Upper lobe of right lung (tissue), 1 donor: ENCODE results near the gene IGSF10. TPM values are rescaled to one million over a fixed set of nuclear protein-coding genes. Genes with fewer than 3 reads are reported as not detected.

Experiments
- ATAC-seq: fragments of 200-7000 bp; cut with Tn5 transposase; one replicate; pipeline ENCODE4 v1.9.1; 2020; ENCODE audit warnings: mild to moderate bottlenecking, moderate library complexity
- DNase-seq: peaks from one replicate; pipeline ENCODE4 v3.0.0-alpha.2; 2020
- H3K27ac ChIP-seq: fragments of 200-600 bp; one replicate; pipeline ENCODE4 v1.8.0; 2022
- H3K27me3 ChIP-seq: fragments of 200-600 bp; one replicate; pipeline ENCODE4 v1.8.0; 2022; ENCODE audit warnings: mild to moderate bottlenecking
- H3K36me3 ChIP-seq: fragments of 200-600 bp; one replicate; pipeline ENCODE4 v1.8.0; 2022
- H3K4me1 ChIP-seq: fragments of 200-600 bp; one replicate; pipeline ENCODE4 v1.8.0; 2022
- H3K4me3 ChIP-seq: fragments of 200-600 bp; one replicate; pipeline ENCODE4 v1.8.0; 2022; ENCODE audit warnings: mild to moderate bottlenecking
- H3K9me3 ChIP-seq: fragments of 200-600 bp; one replicate; pipeline ENCODE4 v1.8.0; 2022
- intact Hi-C: fragments of 100-400 bp; cut with DNase I; formaldehyde crosslinking; loops from one replicate; pipeline ENCODE4 v1.11.0; 2022
- total RNA-seq: library from RNA; stranded (reverse); fragmentation: NEBNext Ultra II Directional; extraction: Animal tissue kit (Norgen Biotek cat#: 25700); gene quantifications from one replicate; pipeline ENCODE4 v1.2.1, GENCODE V29; 2021
- TF ChIP-seq, protein P1 (sequence below): fragments of 200-600 bp; IDR thresholded peaks from one replicate; pipeline ENCODE4 v1.8.0; 2022; ENCODE audit warnings: antibody characterized with exemption
- donor health status: DM: no; HTN: yes; CAD: no; lungs with severe emphysema.

Gene IGSF10
- total RNA-seq, 1 donor from 2014 or later = 32.4 TPM

DNA sequence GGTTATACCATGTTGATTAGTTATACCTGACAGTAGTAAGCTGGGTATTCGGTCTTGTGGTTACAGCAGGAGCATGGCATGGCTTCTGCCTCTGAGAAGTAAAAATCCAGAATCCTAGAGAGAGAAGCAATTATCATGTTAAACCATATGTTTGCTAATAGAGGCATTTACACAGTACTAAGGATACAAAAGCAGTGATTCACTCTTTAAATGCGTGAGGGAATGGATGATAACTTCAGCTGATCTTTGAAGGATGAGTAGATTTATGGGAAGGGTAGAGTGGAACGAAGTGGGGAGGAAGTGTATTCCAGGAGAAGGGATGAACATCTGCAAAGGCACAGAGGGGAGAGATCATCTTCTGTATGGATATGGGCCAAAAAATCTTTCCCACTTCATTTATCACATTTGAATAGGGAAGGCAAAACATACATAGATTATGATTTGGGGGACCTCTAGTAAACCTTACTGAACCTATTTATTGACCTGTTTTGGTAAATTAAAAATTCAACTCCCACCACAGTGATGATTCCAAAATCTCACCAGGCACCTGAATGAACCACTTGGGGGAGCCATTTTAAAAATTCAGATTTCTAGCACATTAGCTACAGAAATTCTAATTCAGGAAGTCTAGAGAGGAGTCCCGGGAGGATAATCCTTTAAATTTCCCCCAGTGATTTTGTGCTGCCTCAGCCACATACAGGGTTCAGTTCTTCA lies 35.1 kb downstream of the IGSF10 start:
- intact Hi-C loops = no loop called here
- no peak for DNase-seq
- no peak overlapping the region for H3K27ac ChIP-seq
- no peak for ATAC-seq
- no peaks in the 10 kb centered on the region for H3K36me3 ChIP-seq
- no peak overlapping the region for H3K4me3 ChIP-seq
- H3K4me1 ChIP-seq = no peaks in the 10 kb centered on the region
- no peaks in the 10 kb centered on the region for H3K9me3 ChIP-seq
- TF ChIP-seq, protein P1, sequence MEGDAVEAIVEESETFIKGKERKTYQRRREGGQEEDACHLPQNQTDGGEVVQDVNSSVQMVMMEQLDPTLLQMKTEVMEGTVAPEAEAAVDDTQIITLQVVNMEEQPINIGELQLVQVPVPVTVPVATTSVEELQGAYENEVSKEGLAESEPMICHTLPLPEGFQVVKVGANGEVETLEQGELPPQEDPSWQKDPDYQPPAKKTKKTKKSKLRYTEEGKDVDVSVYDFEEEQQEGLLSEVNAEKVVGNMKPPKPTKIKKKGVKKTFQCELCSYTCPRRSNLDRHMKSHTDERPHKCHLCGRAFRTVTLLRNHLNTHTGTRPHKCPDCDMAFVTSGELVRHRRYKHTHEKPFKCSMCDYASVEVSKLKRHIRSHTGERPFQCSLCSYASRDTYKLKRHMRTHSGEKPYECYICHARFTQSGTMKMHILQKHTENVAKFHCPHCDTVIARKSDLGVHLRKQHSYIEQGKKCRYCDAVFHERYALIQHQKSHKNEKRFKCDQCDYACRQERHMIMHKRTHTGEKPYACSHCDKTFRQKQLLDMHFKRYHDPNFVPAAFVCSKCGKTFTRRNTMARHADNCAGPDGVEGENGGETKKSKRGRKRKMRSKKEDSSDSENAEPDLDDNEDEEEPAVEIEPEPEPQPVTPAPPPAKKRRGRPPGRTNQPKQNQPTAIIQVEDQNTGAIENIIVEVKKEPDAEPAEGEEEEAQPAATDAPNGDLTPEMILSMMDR = peak; percentile 31
- no peaks in the 10 kb centered on the region for H3K27me3 ChIP-seq

DNA sequence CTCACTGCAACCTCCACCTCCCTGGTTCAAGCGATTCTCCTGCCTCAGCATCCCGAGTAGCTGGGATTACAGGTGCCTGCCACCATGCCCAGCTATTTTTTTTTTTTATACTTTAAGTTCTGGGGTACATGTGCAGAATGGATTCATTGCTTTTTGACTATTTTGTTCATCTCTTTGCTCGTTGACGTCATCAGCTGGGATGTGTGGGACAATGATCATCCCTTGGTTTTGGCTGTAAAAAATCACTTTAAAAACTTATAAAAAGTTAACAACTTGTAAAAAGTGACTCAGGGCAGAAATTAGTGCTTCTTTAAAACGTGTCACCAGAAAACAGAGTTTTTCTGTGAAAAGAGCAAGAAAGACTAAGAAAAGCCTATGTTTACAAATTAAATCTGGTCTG lies 37.8 kb downstream of the IGSF10 start:
- H3K27me3 ChIP-seq = no peaks in the 10 kb centered on the region
- no peaks in the 10 kb centered on the region for H3K9me3 ChIP-seq
- no peak for DNase-seq
- H3K36me3 ChIP-seq = no peaks in the 10 kb centered on the region
- H3K4me1 ChIP-seq = no peaks in the 10 kb centered on the region
- intact Hi-C loops = no loop called here
- no peak for ATAC-seq
- no peak overlapping the region for H3K27ac ChIP-seq
- no peak overlapping the region for H3K4me3 ChIP-seq
- TF ChIP-seq, protein P1 = no peak

DNA sequence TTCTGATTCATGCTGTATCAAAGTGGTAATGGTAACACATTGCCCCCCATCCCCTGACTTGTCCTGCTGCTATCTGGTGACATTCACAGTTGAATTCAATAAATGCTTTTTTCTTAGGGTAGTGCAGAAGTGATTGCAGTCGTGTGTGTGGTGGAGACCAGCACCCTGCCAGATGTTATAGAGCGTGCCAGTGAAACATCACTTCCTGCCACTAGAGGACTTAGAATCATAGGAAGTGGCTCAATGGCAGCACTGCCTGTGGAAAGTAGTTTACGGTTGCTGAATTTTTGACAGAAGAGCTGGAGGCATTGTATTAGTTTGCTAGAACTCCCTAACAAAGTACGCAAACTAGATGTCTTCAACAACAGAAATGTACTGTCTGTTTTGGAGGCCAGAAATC lies 38.9 kb downstream of the IGSF10 start:
- Histone ChIP-seq H3K36me3 (no peaks in the 10 kb centered on the region), H3K4me1 (no peaks in the 10 kb centered on the region), H3K9me3 (no peaks in the 10 kb centered on the region), H3K27ac (no peak overlapping the region), H3K27me3 (no peaks in the 10 kb centered on the region), H3K4me3 (no peak overlapping the region)
- DNase-seq (no peak), ATAC-seq (peak; percentile 53)
- intact Hi-C loops = no loop called here
- TF ChIP-seq, protein P1 = no peak

DNA sequence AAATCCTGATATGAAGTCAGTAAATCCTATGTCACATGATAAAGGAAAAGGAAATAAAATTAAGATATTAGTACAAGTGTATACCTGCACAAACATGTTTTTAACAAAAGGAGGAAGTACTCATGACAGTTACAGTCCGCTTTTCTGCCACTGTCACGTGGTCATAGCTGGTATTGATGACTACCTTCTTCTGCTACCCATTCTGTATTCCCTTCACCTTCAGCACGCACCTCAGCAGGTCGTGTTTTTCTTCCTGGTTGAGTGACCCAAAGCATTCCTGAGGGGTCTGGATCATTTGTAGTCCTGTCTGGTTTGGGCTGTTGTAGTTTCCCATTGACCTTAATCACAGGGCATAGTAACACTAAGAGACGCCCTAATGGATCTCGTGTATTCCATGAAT lies 41.1 kb downstream of the IGSF10 start:
- no peaks in the 10 kb centered on the region for H3K36me3 ChIP-seq
- no peak overlapping the region for H3K27ac ChIP-seq
- TF ChIP-seq, protein P1 = no peak
- intact Hi-C loops = no loop called here
- H3K9me3 ChIP-seq = no peaks in the 10 kb centered on the region
- no peak for DNase-seq
- ATAC-seq = no peak
- no peaks in the 10 kb centered on the region for H3K4me1 ChIP-seq
- H3K27me3 ChIP-seq = no peaks in the 10 kb centered on the region
- no peak overlapping the region for H3K4me3 ChIP-seq

DNA sequence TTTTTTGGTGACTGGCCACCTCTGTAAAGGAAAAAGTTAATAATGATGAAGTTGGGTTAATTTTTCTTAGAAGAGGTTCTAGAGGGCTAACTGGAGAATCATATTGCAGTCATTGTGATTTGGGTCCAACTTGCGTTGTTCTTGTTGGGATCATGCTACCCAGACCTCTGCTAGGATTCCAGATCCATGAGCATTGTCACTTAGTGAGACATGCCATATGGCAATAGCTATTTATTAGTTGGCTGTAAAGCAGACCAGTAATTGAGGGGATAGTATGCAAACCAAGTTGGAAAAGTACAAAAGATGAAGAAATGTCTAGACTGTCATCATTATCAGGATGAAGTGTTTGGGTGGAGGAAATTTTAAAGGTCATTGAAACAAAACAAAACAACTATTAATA lies 45.6 kb downstream of the IGSF10 start:
- no peak overlapping the region for H3K4me3 ChIP-seq
- H3K9me3 ChIP-seq = no peaks in the 10 kb centered on the region
- no peak overlapping the region for H3K27ac ChIP-seq
- DNase-seq = no peak
- H3K4me1 ChIP-seq = no peaks in the 10 kb centered on the region
- ATAC-seq = no peak
- intact Hi-C loops = no loop called here
- TF ChIP-seq, protein P1 = no peak
- H3K36me3 ChIP-seq = no peaks in the 10 kb centered on the region
- H3K27me3 ChIP-seq = no peaks in the 10 kb centered on the region

DNA sequence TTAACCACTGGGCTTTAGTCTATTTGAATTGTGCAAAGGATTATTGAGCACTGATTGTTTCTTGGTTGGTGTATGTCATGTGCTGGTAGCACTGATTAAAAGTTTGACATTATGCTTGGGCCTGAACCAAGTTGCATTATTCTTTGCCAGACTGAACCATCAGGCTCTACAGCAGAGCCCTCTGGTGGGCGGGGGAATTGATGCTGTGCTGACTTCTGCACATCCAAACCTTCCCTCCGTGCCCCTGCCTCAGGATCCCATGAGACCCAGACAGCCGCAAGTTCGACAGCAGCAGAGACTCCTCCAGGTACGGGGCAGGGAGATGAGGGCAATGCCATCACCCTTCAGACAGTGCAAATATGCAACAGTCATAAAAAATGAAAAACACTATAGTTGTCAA lies 47.9 kb downstream of the IGSF10 start:
- ATAC-seq (peak; percentile 26), DNase-seq (no peak)
- Histone ChIP-seq H3K27ac (no peak overlapping the region), H3K4me3 (no peak overlapping the region), H3K27me3 (no peaks in the 10 kb centered on the region), H3K9me3 (no peaks in the 10 kb centered on the region), H3K4me1 (no peaks in the 10 kb centered on the region), H3K36me3 (no peaks in the 10 kb centered on the region)
- intact Hi-C loops = no loop called here
- TF ChIP-seq, protein P1 = no peak
